SHP77 treated with DMSO at 0.1 percent for 48 hours (cell line): Measurements from ENCODE around the gene JARID2.
"Not testable (repeated sequence)": the region's sequence is repeated elsewhere in the genome, so short reads cannot be mapped to it uniquely, and the experiment has no call there.

Experiments
- DNase-seq: peaks from one replicate; lab custom pipeline; 2025; lab: John Stamatoyannopoulos, UW

JARID2 gene

DNA sequence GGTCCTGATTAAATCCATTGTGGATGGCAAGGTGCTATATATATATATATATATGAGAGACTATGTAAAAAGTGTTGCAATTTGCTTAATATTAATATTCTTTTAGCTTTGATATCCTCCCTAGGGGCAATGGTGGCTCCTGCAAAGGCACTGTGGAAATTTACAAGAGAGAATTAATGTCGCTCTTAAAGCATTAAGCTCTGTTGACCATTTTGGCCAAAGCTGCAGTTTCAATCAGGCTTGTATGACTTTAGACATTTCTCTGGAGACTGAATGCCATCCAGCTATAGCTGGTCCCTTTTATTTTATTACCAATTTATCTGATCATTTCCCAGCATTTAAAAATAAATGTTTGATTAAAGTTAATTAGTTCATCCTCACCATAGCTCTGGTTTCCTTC, 155.3 kb downstream of the JARID2 start:
- no peak for DNase-seq

DNA sequence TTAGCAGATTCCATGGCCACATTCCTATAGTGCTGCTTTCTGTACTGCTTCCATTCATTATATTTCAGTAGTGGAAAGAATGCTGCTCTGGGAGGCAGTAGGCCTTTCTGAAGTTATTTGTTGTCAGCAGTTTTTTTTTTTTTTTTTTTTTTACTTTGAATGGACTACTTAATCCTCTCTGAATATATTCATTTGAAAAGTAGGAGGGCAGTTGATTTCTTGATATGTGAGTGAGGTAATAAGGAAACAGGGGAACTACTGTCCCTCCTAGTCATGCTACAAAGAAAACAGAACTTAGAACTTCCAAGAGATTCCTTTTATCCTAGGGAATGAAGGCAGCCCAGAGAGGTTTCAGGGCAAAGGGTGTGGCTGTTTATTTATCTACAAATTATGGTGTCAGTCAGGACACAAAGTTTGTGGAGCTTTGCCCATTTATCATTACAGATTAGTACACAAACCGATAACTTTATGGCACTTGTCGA, 155.9 kb downstream of the JARID2 start:
- DNase-seq, result no peak

- DNase-seq, result no peak
These were observed 156.7 kb downstream of the JARID2 start for GRCh38 chr6:15402406-15403045.

DNA sequence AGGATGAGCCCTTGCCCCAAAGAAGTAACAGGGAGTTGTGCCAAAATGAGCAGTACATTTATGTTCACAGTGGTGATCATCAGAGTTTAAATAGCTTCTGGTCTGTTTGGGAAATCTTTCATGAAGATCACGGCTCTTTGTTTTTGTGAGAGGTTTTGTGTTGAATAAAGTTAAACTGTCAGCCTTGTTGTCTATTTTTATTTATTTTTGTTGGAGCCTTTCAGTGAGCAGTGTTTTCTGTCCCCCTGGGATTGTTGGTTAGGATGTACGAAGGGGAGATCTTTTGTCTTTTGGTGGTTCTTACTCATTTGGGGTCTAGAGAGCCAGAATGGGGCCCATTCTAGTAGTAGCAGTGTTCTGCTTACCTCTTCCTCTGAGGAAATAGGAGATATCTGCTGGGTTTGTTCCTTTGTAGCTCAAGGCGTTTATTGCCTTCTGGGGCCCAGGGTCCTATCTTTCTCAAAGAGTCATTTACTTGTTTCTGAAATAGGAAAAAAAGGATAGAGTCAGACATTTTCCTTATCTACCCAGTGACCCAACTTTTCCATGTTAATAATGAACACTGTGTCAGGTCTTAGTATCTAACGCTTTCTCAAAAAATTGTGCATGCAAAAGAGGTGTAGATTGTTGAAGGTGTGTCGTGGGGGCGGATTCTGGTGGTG, 157.4 kb downstream of the JARID2 start:
- DNase-seq, result no peak

DNA sequence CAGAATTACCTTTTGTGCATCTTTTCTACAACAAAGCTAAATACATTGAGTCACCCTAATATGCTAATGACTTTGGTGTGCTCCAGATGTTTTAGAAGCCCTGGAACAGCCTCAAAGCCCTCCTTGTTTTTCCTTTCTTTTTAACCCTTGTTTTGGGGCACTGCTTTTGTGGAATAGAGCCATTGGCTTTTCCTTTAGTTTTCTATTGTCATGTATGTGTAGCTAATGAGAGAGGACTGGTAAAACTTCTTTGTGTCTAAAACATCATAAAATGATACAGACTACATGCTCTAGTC, 158.8 kb downstream of the JARID2 start:
- no peak for DNase-seq

- no peak for DNase-seq
These were observed 159.5 kb downstream of the JARID2 start for GRCh38 chr6:15405129-15406068.

DNA sequence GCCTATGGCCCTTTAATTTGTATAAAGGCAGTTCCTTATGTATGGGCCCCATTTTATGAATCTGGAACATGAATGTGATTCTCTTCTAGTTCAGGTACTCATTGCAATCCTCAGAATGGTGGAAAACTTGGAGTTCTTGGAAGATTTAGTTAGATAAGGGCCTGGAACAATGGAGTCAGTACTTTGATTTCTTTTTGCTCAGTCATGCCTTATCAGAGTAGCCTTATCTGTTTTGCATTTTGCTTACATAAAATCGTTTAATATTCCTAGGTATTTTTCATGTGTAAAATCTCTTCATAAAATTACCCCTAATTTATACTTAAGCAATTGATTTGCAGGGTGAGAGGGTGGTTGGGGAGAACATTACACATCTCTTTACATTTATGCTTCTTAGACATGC, 160.6 kb downstream of the JARID2 start:
- DNase-seq, result no peak

DNA sequence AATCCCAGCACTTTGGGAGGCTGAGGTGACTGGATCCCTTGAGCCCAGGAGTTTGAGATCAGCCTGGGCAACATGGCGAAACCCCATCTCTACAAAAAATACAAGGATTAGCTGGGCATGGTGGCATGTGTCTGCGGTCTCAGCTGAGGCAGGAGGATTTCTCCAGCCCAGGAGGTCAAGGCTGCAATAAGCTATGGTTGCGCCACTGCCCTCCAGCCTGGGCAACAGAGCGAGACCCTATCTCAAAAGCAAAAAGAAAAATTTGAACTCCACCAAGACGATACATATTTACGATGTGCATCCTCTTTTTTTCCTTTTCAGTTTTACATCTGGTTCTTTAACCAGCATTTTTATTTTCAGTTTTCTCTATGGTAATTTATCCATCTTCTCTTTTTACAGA, 162.1 kb downstream of the JARID2 start:
- DNase-seq, result no peak

- no peak for DNase-seq
These were observed 162.9 kb downstream of the JARID2 start for GRCh38 chr6:15408758-15409157.

GRCh38 chr6:15409301-15410125, 163.6 kb downstream of the JARID2 start:
- DNase-seq, result no peak

DNA sequence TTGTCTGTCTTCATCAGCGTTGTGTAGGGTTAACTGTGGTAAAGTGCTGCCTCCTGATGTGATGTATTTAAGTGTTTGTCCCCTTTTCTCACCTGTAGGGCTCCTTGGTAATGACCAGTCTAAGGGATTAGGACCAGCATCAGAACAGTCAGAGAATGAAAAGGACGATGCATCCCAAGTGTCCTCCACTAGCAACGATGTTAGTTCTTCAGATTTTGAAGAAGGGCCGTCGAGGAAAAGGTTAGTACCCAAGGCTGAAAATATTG, 164.2 kb downstream of the JARID2 start:
- no peak for DNase-seq

- DNase-seq, result no peak
These were observed 164.9 kb downstream of the JARID2 start for GRCh38 chr6:15410752-15411151.

GRCh38 chr6:15411766-15412165, 165.9 kb downstream of the JARID2 start:
- no peak for DNase-seq

GRCh38 chr6:15412767-15413166, 166.9 kb downstream of the JARID2 start:
- no peak for DNase-seq

DNA sequence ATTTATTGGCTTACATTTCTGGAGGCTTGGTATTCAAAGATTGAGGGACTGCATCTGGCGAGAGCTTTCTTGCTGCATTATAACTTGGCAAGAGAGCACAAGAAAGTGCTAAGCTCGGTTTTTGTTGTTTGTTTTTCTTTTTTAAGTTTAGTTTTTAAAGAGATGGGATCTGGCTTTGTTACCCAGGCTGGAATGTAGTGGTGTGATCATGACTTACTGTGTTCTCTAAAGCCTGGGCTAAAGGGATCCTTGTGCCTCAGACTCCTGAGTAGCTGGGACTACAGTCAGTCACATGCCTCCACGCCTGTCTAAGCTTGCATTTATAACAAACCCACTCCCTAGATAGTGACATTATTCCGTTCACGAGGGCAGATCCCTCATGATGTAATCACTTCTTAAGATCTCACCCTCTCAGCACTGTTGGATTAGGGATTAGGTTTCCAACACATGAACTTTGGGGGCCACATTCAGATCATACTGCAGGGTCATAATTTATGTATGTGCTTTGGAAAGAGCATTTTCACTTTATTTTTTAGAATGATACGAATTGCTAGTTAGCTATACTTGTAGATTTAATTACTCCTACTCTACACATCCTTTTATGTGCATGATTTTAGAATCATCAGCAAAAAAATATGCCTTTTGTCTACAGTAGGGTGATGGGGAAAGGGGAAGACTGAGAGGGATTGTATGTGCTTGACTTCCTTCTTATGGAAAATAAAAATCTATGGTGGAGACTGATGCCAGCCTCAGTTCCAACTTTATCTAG, 167.8 kb downstream of the JARID2 start:
- DNase-seq, result no peak

DNA sequence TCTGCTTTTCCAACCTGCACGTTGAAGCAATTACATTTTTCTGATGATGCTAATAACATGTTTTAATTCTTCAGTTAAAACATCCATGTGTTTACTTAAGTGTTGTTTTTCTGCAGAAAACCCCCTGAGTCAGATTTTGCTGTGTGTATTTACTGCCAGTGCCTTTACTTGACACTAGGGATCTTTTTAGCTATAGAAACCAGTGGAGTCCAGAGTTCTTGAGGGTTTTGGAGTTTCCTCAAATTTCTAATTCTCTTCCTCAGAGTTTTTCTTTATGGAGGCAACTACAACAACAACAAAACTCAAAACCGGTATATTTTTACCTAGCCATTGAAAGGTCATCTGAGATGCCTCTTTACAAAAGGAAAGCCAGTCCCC, 168.4 kb downstream of the JARID2 start:
- no peak for DNase-seq

- not testable (repeated sequence) for DNase-seq
These were observed 169.8 kb downstream of the JARID2 start for GRCh38 chr6:15415622-15416021.

GRCh38 chr6:15416932-15417509, 171.2 kb downstream of the JARID2 start:
- DNase-seq, result no peak

GRCh38 chr6:15417811-15418210, 171.9 kb downstream of the JARID2 start:
- DNase-seq, result no peak

DNA sequence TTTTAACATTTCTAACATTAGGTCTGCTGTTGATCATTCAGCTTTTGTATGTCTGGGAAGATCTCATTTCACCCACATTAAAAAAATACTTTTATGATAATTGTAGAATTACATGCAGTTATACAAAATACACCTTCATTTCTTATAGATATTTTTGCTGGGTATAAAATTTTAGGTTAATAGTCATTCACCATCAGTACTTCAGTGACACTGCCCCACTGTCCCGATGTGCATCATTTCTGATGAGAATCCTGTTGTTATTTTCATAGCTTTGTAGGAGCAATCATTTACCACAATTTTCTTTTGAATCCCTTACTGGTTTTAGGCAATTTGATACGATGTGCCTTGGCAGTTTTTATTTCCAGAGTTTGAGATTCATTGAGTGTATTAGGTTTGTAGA, 173.6 kb downstream of the JARID2 start:
- DNase-seq, result no peak

DNA sequence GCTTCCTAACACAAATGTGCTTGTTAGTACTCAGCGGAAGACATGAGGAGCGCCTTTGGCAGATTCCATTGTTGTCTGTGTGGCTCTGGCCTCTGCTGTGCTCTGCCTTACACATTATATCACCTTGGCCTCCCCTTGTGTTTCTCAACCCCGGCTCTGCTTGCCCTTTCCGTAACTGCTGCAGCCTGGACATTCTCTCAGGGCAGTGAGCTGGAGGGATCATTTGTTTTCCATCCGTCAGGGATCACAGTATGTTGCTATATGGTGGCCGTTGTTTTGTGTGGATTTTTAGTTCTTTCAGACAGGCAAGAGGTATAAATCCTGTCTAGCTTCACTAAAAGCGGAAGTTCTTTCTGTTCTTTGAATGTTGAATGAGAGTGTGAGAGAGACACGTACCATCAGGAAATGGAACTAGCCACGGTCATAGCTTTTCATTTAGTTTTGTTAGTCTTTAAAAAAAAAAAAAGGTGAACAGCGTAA, 175.1 kb downstream of the JARID2 start:
- no peak for DNase-seq
